ENCODE data around the gene GPANK1.
A peak's percentile ranks its signal among the peaks of the same experiment; 100 is the strongest.

GPANK1 gene

DNA sequence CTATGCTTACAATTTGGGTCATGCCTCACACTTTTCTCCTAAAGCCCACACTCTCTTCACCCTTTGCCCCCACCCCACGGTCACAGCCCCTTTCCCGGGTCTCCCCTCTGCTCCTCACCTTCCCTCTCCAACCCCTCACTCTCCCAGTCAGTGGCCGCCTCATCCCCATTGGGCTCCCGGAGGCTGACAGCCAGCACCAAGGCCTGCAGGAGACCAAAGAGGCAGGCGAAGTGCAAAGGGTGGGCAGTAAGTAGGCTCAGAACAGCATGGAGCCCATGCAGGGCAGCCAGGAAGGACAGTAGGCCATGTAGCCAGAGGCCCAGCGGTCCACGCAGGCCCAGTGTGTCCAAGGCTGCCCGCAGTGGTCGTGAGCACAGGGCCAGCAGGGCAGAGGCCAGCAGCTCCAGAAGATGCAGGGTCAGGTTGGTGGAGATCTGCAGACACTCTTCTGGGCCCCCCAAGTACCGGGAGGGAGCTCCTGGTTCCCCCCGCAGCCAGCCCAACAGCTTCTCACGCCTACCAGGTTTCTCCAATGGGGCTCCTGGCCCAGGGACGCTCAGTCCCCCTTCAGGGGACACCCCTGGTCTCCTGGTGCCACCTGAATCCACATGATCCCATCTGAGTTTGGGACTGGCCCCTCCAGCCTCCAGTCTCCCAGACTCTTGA is 5.7 kb downstream of the GPANK1 start:
- peak overlapping the region; percentile 88 to 95 for H3K4me3 ChIP-seq (replicated peaks in 1 of 2; ENCODE audit: low read depth in 2 of 2, low read length in 2 of 2)
- no peak for DNase-seq (ENCODE audit: low read depth in 2 of 2)
- TF ChIP-seq, protein P1, sequence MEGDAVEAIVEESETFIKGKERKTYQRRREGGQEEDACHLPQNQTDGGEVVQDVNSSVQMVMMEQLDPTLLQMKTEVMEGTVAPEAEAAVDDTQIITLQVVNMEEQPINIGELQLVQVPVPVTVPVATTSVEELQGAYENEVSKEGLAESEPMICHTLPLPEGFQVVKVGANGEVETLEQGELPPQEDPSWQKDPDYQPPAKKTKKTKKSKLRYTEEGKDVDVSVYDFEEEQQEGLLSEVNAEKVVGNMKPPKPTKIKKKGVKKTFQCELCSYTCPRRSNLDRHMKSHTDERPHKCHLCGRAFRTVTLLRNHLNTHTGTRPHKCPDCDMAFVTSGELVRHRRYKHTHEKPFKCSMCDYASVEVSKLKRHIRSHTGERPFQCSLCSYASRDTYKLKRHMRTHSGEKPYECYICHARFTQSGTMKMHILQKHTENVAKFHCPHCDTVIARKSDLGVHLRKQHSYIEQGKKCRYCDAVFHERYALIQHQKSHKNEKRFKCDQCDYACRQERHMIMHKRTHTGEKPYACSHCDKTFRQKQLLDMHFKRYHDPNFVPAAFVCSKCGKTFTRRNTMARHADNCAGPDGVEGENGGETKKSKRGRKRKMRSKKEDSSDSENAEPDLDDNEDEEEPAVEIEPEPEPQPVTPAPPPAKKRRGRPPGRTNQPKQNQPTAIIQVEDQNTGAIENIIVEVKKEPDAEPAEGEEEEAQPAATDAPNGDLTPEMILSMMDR (IDR thresholded peaks at IDR 0.05; ENCODE audit: low read depth, low read length), result no peak

DNA sequence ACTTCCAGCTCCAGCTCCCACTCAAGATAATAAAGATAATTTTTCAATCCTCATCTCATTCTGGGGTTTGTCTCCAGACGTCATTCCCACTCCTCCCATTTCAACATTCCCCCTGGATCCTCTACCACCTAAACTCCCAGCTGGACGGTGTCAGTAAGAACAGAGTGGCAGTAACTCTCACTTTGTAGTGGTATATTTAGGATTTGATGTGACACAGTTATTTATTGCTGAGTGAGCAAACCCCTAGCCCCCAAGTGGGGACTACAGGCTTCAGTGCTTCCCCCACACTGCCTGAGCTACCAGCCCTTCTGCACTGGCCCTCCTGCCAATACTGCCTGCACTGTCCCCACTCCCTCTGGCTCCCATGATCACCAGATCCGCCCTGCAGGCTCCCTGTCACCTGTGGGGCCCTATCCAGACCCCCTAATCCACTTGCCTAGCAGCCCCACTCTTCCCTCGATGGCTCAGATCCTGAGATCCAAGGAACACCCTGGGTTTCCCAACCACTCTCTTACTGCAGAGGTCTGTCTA is 6.6 kb downstream of the GPANK1 start:
- TF ChIP-seq, protein P1 (IDR thresholded peaks at IDR 0.05; ENCODE audit: low read depth, low read length), result no peak
- no peak overlapping the region for H3K4me3 ChIP-seq (replicated peaks in 1 of 2; ENCODE audit: low read depth in 2 of 2, low read length in 2 of 2)

DNA sequence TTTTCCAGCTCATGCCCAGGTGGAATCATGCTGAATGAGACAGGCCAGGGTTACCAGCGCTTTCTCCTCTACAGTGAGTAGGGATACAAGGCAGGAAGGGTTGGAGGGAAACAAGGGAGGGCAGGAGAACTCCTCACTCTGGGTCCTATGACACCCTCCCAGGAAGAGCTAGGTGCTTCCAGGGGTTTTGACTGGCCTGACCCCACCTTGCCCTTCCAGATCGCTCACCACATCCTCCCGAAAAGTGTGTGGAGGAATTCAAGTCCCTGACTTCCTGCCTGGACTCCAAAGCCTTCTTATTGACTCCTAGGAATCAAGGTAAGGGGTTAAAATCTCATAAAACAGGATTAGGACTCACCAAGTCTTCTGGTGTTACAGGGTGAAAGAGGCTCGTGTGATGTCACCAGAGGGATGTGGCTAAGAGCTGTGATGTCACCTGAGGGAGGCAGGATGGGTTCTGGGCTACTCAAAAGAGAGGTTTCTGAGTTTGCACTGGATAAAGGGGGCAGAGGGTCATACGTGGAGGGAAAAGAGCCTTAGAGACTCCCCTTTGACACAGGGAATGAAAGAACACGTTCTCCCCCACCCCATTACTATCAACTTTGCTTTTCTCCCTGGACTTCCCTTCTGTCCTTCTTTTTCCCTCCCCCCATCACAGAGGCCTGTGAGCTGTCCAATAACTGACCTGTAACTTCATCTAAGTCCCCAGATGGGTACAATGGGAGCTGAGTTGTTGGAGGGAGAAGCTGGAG is 7.2 kb downstream of the GPANK1 start:
- DNase-seq (ENCODE audit: low read depth in 2 of 2), result no peak
- TF ChIP-seq, protein P1 (IDR thresholded peaks at IDR 0.05; ENCODE audit: low read depth, low read length), result no peak
- no peak overlapping the region for H3K4me3 ChIP-seq (replicated peaks in 1 of 2; ENCODE audit: low read depth in 2 of 2, low read length in 2 of 2)

More for the DNA sequence above, 6.6 kb downstream of the GPANK1 start:
- DNase-seq (ENCODE audit: low read depth in 2 of 2), result no peak

DNA sequence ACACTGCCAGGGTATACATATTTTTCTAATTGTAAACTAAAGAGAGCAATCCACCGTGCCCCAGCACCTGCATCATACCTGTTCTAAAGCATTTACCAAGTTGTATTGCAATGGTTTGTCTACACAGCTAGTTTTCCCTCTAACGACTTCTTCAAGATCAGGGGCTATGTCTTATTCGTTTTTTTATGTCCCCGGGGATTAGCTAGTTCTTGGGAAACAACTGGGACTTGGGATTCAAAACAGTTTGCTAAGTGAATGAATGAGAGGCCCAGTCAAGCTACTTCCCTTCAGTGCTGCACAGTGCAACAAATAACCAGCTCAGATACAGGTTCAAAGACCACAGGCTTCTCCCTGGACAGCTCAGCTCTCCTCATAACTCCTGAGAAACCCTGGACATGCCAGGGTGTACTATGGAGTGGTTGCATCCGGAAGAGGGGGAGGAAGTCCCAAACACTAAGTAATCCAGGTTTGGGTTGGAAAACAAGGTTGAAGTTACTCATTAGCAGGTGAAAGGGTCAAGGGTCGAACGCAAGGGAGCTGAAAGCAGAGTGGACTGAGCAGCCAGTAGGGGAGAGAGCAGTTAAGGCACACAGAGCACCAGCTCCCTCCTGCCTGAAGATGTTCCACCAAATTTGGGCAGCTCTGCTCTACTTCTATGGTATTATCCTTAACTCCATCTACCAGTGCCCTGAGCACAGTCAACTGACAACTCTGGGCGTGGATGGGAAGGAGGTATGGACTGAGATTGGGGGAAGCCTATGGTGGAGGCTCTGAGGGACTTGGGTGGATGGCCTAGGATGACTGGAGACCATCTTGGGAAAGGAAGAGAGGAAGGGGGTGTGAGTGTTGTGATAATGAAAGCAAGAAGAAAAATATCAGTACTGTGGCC is 9.2 kb downstream of the GPANK1 start, which contains the start of gene APOM:
APOM (plus strand) TSS at position 546 of the 889 bp plus-strand sequence; CDS start at position 619, 73 bp downstream.
- TF ChIP-seq, protein P1 (IDR thresholded peaks at IDR 0.05; ENCODE audit: low read depth, low read length), result no peak
- H3K4me3 ChIP-seq (replicated peaks in 1 of 2; ENCODE audit: low read depth in 2 of 2, low read length in 2 of 2), result no peak within 1 kb of the TSS
- no peak for DNase-seq (ENCODE audit: low read depth in 2 of 2)

DNA sequence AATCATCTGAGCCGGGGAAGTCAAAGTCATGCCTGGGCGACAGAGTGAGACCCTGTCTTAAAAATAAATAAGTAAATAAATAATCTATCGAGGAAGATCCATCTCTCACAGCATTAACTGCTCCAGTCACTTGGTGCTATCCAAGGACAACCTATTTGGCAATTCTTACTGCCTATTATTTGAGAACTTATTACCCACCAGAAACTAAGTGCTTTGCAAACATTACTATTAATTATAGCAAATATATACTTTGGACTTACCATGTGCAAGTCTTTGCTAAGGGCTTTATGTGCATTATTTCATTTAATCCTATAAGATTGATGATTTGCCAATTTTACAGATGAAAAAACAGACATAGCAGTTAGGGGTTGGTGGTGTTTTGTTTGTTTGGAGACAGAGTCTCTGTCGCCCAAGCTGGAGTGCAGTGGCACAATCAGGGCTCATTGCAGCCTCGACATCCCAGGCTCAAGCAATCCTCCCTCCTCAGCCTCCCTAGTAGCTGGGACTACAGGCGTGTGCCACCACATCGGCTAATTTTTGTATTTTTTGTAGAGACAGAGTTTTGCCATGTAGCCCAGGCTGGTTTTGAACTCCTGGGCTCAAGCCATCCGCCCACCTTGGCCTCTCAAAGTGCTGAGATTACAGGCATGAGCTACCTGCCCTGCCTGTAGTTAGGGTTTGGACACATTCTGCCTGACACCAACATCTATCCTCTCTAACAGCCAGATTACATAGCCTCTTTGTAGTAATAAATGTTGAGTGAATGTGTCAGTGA is 10.0 kb downstream of the GPANK1 start:
- no peak overlapping the region for H3K4me3 ChIP-seq (replicated peaks in 1 of 2; ENCODE audit: low read depth in 2 of 2, low read length in 2 of 2)
- TF ChIP-seq, protein P1 (IDR thresholded peaks at IDR 0.05; ENCODE audit: low read depth, low read length), result no peak
- no peak for DNase-seq (ENCODE audit: low read depth in 2 of 2)
